ENCODE measurements around the gene IGDCC3. TPM values are rescaled to one million over a fixed set of nuclear protein-coding genes. Genes with fewer than 3 reads are reported as not detected.
A peak's percentile ranks its signal among the peaks of the same experiment; 100 is the strongest.

Gene IGDCC3
- total RNA-seq, 1 experiment from 2014 or later: 38.3 TPM

- H3K36me3 ChIP-seq (replicated peaks; ENCODE audit: control insufficient read depth, insufficient read depth, low read length): no peaks in the 10 kb centered on the region
- peak within 1 kb of the TSS; percentile 62 for H3K4me3 ChIP-seq (ENCODE audit: insufficient read depth, low read depth, low read length)
- peaks cover 10% of the 10 kb centered on the region for H3K27me3 ChIP-seq (ENCODE audit: control insufficient read depth, insufficient read depth, low read length)
- DNase-seq: peak; percentile 97
These were observed 90.9 kb downstream of the IGDCC3 start, which contains the start of gene PARP16 for GRCh38 chr15:65286704-65287519. Gene PARP16 (minus strand): TSS chr15:65286883. CDS start chr15:65286426, 457 bp downstream.

- Histone ChIP-seq H3K27me3 (ENCODE audit: control insufficient read depth, insufficient read depth, low read length) (peaks cover 10% of the 10 kb centered on the region), H3K4me3 (ENCODE audit: insufficient read depth, low read depth, low read length) (peak overlapping the region; percentile 62), H3K36me3 (replicated peaks; ENCODE audit: control insufficient read depth, insufficient read depth, low read length) (no peaks in the 10 kb centered on the region)
- DNase-seq: peak; percentile 90
These were observed 91.6 kb downstream of the IGDCC3 start for GRCh38 chr15:65286069-65286703.

- Histone ChIP-seq H3K27me3 (ENCODE audit: control insufficient read depth, insufficient read depth, low read length) (peaks cover 10% of the 10 kb centered on the region), H3K4me3 (ENCODE audit: insufficient read depth, low read depth, low read length) (peak overlapping the region; percentile 62), H3K36me3 (replicated peaks; ENCODE audit: control insufficient read depth, insufficient read depth, low read length) (no peaks in the 10 kb centered on the region)
- no peak for DNase-seq
These were observed 92.3 kb downstream of the IGDCC3 start for GRCh38 chr15:65285291-65286068.

- no peak for DNase-seq
- H3K36me3 ChIP-seq (replicated peaks; ENCODE audit: control insufficient read depth, insufficient read depth, low read length): no peaks in the 10 kb centered on the region
- H3K4me3 ChIP-seq (ENCODE audit: insufficient read depth, low read depth, low read length): no peak overlapping the region
- no peaks in the 10 kb centered on the region for H3K27me3 ChIP-seq (ENCODE audit: control insufficient read depth, insufficient read depth, low read length)
These were observed 99.3 kb downstream of the IGDCC3 start for GRCh38 chr15:65278480-65278879.

Other genes starting within 250 kb of the IGDCC3 start
- gene PDCD7, start 244.2 kb downstream of the IGDCC3 start, total RNA-seq (2014; rRNA removed; shearing (Covaris generic)): 15.5 and 16.1 TPM in 2 replicates
- 34.2 and 58.3 TPM in 2 replicates for gene CLPX, start 192.7 kb downstream of the IGDCC3 start, total RNA-seq (2014; rRNA removed; shearing (Covaris generic))
- gene CILP, start 166.5 kb downstream of the IGDCC3 start, total RNA-seq (2014; rRNA removed; shearing (Covaris generic)): not detected in 2 replicates
- gene PARP16, start 91.1 kb downstream of the IGDCC3 start, total RNA-seq (2014; rRNA removed; shearing (Covaris generic)): 5.9 and 11.3 TPM in 2 replicates
- not detected in 2 replicates for gene RNU5A-1, start 82.0 kb downstream of the IGDCC3 start, total RNA-seq (2014; rRNA removed; shearing (Covaris generic))
- gene RNU5B-1, start 73.3 kb downstream of the IGDCC3 start, total RNA-seq (2014; rRNA removed; shearing (Covaris generic)): not detected in 2 replicates
- gene IGDCC4, start 44.9 kb upstream of the IGDCC3 start, total RNA-seq (2014; rRNA removed; shearing (Covaris generic)): 7.4 and 10.6 TPM in 2 replicates
- gene DPP8, start 139.7 kb upstream of the IGDCC3 start, total RNA-seq (2014; rRNA removed; shearing (Covaris generic)): 18.4 and 21.1 TPM in 2 replicates
- gene HACD3, start 152.5 kb upstream of the IGDCC3 start, total RNA-seq (2014; rRNA removed; shearing (Covaris generic)): 166 and 205 TPM in 2 replicates
- 35.8 and 35.9 TPM in 2 replicates for gene INTS14, start 233.1 kb upstream of the IGDCC3 start, total RNA-seq (2014; rRNA removed; shearing (Covaris generic))
- 2.8 and 4.6 TPM in 2 replicates for gene SLC24A1, start 243.9 kb upstream of the IGDCC3 start, total RNA-seq (2014; rRNA removed; shearing (Covaris generic))

Data from H7 (cell line).